SIG-M5 treated with dmso at 0.1 percent for 504 hours (cell line): ENCODE data around the gene MDM4.
"Not testable (repeated sequence)": the region's sequence is repeated elsewhere in the genome, so short reads cannot be mapped to it uniquely, and the experiment has no call there.

Source experiments
- DNase-seq: peaks from one replicate; lab custom pipeline; 2025; ENCODE audit not compliant: unreplicated experiment; lab: John Stamatoyannopoulos, UW

MDM4 gene

DNA sequence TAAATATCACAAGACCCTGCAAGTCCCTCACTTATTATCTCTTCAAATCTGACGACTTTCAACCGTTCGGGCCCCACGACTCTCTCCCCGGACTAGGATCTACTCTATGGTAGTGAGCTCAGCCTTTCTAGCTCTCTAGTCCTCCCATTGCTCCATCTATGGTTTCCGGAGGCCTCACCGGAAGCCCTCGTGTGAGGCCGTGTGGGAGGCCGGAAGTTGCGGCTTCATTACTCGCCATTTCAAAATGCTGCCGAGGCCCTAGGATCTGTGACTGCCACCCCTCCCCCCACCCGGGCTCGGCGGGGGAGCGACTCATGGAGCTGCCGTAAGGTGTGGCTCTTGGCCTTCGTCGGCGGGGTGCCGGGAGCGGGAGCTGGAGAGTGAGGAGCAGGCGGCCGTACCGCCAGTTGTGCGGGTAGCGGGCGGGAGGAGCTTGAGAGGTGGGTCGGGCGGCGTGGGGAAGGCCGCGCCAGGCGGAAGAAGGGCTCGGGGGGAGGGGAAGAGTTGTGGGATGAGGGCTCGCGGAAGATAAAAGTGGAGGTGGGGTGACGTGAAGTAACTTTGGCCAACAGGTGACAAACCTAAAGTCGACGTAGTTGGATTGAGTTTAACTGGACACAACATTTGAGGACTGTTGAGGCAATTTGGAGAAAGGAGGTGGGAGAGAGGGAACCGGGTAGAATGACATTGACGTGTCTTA lies at the start of gene MDM4:
Gene MDM4, plus strand, starts transcription at position 227 of the 700 bp plus-strand sequence. CDS start 9,113 bp downstream, outside the sequence.
- peak; percentile 100 for DNase-seq

GRCh38 chr1:204466416-204467405 lies 49.5 kb upstream of the MDM4 start:
- DNase-seq: no peak

DNA sequence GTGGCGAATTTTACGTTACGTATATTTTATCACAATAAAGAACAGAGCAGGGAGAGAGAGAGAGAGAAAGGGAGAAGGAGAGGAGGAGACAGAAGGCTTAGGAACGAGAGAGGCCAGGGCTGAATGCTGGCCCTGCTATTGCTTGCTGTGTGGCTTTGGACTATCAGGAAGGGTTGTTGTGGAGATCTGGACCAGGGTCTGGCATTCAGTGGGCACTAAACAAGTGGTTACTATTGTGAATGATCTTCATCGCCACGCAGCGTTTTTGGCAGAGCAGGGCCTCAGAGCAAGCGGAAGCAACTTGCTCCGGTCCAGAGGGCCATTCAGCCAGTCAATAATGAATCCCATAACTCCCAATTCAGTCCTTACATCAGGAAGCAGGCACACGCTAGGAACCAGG lies 48.0 kb upstream of the MDM4 start:
- DNase-seq: no peak

DNA sequence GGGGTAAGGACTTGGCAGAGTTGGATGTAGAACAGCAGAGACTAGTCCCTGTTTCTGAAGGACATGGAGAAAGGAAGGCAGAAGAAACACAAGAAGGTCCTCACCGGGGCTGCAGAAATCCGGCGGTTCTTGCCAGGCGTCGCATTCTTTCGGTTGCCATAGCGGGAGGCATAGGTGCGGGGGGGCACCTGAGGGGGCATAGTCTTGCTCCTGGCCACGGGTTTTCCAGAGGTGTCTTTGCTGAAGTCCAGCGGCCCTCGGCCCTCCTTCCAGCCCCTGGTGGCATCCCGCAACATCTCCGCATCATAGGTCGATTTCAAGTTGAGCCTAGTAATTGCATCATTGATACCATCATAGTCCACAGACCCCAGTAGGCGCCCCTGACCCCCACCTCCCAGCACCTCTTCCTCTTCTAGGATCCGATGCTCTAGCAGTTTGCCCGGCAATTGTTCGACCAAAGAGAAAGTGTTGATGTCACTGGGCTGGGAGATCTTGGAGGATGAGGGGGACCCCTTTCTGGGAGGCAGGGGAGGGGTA lies 47.4 kb upstream of the MDM4 start:
- DNase-seq: no peak

DNA sequence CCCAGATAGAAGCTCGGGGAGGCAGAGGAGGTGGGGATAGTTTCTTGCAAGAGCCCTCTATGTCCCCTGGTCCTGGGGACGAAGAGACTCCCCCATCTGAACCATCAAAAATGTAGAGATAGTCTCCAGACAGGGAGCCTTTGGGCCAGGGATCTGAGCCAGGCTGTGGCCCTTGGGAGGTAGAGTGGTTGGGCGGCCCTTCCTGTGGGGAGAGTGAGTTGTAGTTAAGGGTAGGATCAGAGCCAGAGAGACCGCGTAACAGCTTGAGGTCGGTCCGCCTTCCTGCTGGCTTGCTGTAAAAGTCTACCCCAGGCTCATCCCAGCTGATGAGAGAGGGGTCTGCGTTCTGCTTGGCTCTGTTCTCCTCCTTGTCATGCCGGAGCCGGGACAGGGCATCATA lies 46.9 kb upstream of the MDM4 start:
- DNase-seq: no peak

- no peak for DNase-seq
Observed at GRCh38 chr1:204471687-204472086, 44.5 kb upstream of the MDM4 start.

GRCh38 chr1:204472660-204473059 lies 43.5 kb upstream of the MDM4 start:
- DNase-seq: no peak

DNA sequence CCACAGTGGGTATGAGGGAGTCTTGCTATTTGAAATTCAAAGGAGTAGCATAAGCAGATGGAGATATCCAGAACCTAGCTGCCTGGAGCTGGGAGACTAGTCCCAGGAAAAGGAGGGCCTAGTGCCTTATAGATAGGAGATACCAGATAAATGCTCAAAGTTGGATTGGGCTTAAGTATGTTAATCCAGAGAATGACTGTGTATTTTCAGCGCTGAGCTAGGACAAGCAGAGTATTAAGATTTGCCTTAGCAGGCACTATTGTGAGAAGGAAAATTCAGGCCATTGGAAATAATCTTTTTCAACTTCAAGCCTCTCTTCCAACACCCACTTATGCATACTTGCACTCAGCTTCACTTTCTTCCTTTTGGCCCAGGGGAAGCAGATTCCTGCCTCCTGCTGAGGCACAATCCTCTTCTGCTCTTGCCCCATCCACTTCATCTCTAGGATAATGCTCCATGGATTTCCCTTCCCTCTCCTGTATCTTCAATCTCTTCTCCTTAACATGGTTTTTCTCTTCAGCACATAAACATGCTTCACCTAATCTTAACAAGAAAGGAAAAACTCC lies 42.7 kb upstream of the MDM4 start:
- DNase-seq: no peak

GRCh38 chr1:204475656-204476432 lies 40.4 kb upstream of the MDM4 start:
- peak; percentile 34 for DNase-seq

GRCh38 chr1:204476563-204476962 lies 39.6 kb upstream of the MDM4 start:
- no peak for DNase-seq

- no peak for DNase-seq
Observed at GRCh38 chr1:204477036-204477740, 39.0 kb upstream of the MDM4 start.

GRCh38 chr1:204478172-204478899 lies 37.9 kb upstream of the MDM4 start:
- DNase-seq: no peak

DNA sequence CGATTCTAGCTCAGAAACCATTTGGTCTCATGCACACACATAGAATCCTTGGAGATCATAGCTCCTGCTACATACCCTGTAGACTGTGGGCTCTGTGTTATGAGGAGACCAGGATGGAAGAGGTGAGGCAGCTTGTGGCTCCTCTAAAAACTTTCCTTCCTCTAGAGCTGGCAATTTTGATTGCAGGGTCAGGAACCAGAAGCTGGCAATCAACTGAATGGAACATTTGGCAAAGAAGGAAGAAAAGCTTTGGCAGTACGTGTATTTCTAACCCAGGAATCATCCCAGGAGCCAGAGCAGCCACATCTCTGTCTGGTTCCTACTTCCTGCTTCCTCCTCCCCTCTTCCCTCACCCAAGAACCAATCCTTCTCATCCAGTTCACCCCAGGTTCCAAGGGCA lies 37.3 kb upstream of the MDM4 start:
- no peak for DNase-seq

DNA sequence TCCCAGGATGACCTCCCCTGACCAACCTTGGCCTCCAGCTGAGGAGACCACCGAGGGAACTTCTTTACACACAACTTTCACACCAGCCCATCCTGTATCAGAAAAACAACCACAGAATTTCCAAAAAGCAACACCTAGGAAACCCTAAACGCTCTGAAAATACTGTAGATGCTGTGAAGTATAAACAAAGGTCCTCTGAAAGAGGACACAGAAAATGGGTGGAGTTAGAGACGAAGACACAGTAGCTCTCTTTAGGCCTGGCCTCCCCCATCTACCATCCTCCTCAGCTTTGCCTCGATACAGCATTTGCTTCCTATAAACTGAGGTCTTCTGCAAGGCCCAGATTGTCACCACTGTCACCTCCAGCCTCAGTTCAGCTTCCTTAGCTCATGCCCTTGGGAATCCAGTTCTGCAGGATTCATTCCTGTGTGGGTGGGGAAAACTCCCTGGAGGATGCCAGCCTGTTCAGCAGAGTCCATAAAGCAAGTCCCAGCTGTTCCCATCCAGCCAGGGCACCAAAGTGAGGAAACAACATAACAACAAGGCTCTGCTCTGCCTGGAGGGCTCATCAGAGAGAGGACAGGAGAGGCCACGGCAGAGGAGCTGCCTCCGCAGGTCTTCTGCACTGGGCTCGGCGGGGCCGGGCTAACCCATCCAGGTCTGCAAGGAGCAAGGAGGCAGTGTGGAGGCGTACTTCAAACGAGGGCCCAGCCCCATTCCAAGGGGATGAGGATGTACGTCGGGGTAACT lies 36.6 kb upstream of the MDM4 start:
- peak; percentile 38 for DNase-seq

DNA sequence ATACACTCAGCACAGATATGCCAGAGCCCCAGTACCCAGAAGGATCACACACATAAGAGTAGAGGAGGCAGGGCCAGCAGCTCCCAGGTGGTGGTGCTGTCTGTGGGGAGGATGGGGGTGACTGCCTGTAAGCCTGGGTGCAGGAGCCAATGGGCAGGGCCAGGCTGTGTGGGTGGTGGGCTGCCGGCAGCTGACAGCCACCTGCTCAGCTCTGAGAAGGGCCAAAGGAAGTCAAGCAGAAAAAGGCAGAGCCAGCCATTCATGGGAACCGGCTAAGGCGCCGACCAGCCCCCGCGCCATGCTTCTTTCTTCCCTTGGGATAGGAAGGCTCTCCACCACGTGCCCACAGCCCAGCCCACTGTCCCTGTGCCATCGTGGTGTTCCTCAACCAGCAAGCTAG lies 35.7 kb upstream of the MDM4 start:
- no peak for DNase-seq

- no peak for DNase-seq
Observed at GRCh38 chr1:204483791-204484190, 32.4 kb upstream of the MDM4 start.

DNA sequence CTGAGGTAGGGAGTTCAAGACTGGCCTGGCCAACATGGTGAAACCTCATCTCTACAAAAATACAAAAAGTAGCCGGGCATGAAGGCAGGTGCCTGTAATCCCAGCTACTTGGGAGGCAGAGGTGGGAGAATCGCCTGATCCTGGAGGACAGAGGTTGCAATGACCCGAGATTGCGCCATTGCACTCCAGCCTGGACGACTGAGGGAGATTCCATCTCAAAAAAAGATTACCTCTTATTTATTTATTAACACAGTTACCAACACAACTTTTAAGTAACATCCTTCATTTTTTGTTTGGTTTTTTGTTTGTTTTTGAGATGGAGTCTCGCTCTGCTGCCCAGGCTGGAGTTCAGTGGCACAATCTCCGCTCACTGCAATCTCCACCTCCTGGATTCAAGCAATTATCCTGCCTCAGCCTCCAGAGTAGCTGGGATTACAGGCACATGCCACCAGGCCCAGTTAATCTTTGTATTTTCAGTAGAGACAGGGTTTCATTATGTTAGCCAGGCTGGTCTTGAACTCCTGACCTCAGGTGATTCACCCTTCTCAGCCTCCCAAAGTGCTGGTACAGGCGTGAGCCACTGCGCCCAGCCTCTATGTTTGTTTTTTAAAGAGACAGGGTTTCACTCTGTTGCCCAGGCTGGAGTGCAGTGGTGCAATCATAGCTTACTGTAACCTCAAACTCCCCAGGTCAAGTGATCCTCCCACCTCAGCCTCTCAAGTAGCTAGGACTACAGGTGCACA lies 29.5 kb upstream of the MDM4 start:
- DNase-seq: not testable (repeated sequence)

GRCh38 chr1:204487256-204487615 lies 29.0 kb upstream of the MDM4 start:
- no peak for DNase-seq
